GM12878 (cell line): ENCODE measurements around the gene MN1. TPM values are rescaled to one million over a fixed set of nuclear protein-coding genes. Genes with fewer than 3 reads are reported as not detected.

Source experiments
- ATAC-seq: fragments of 200-7000 bp; cut with Tn5 transposase; 3 replicates; pipeline ENCODE4 v1.9.1; 2020; ENCODE audit warnings: mild to moderate bottlenecking, moderate library complexity
- BruUV-seq: library from RNA; stranded (reverse); fragments of 400-500 nt; replicated peaks from 2 replicates; lab custom pipeline; 2021; lab: Mats Ljungman, UMichigan
- CTCF ChIA-PET: fragments of 300-600 bp; sonication (Branson Sonifier 250); formaldehyde crosslinking; extraction: SDS; loops from one replicate; lab custom pipeline; 2021; ENCODE audit warnings: inconsistent platforms; lab: Yijun Ruan, JAX
- POLR2A ChIA-PET: fragments of 350-600 bp; formaldehyde crosslinking; extraction: SDS; loops from one replicate; lab custom pipeline; 2021; ENCODE audit warnings: inconsistent platforms; lab: Charles Lee
- RAD21 ChIA-PET: fragments of 300-600 bp; sonication (Branson Sonifier 250); formaldehyde crosslinking; loops from one replicate; lab custom pipeline; 2023; ENCODE audit warnings: antibody characterized with exemption; ENCODE audit not compliant: unreplicated experiment; lab: Charles Lee
- SMC1A ChIA-PET: fragments of 300-600 bp; sonication (Branson Sonifier 250); formaldehyde crosslinking; loops from one replicate; lab custom pipeline; 2023; ENCODE audit not compliant: unreplicated experiment, uncharacterized antibody; lab: Charles Lee
- DNase-seq: peaks from one replicate; pipeline ENCODE4 v3.0.0-alpha.2; 2011; ENCODE audit warnings: low read depth, low spot score
- FAIRE-seq: peaks from 3 replicates; lab custom pipeline; 2011; peaks lifted over from hg19 to GRCh38; lab: Jason Lieb, UNC
- H2AFZ ChIP-seq: 2 replicates; pipeline ENCODE4 v1.6.0; 2011; ENCODE audit warnings: low read depth, low read length, control low read depth; ENCODE audit not compliant: control insufficient read depth
- H3K27ac ChIP-seq: 2 replicates; pipeline ENCODE4 v1.5.1; 2011; ENCODE audit warnings: control low read depth; ENCODE audit not compliant: control insufficient read depth, insufficient read depth
- H3K27me3 ChIP-seq, 2 experiments: replicated peaks in 1 of 2; 2 replicates each; pipeline versions ENCODE4 v1.6.0 to v1.6.1; 2011; ENCODE audit warnings: low read length in 1 of 2; ENCODE audit not compliant: control insufficient read depth in 2 of 2, insufficient read depth in 2 of 2
- H3K36me3 ChIP-seq, 2 experiments: 2 replicates each; pipeline ENCODE4 v1.5.1; 2011; ENCODE audit warnings: low read length in 1 of 2; ENCODE audit not compliant: control insufficient read depth in 2 of 2, insufficient read depth in 2 of 2
- H3K4me1 ChIP-seq: 2 replicates; pipeline ENCODE4 v1.6.1; 2011; ENCODE audit warnings: mild to moderate bottlenecking, low read length, moderate library complexity, mixed read lengths; ENCODE audit not compliant: control insufficient read depth, insufficient read depth
- H3K4me2 ChIP-seq: 2 replicates; pipeline ENCODE4 v1.6.0; 2011; ENCODE audit warnings: control low read depth; ENCODE audit not compliant: control insufficient read depth, insufficient read depth
- H3K4me3 ChIP-seq: fragments of 200-600 bp; sonication (generic); 2 replicates; pipeline ENCODE4 v1.5.1; 2016
- H3K79me2 ChIP-seq: 2 replicates; pipeline ENCODE4 v1.6.0; 2011; ENCODE audit warnings: low read length; ENCODE audit not compliant: control insufficient read depth, insufficient read depth
- H3K9ac ChIP-seq: 2 replicates; pipeline ENCODE4 v1.8.0; 2011; ENCODE audit warnings: low read length, control low read depth, mixed read lengths; ENCODE audit not compliant: control insufficient read depth, insufficient read depth
- H3K9me3 ChIP-seq: replicated peaks from 3 replicates; pipeline ENCODE4 v1.5.1; 2011; ENCODE audit warnings: mild to moderate bottlenecking, low read length; ENCODE audit not compliant: control insufficient read depth, insufficient read depth
- H4K20me1 ChIP-seq: 2 replicates; pipeline ENCODE4 v1.6.0; 2011; ENCODE audit not compliant: control insufficient read depth, insufficient read depth
- ATF3 ChIP-seq: IDR thresholded peaks from 2 replicates; pipeline ENCODE4 v1.6.1; 2011; ENCODE audit warnings: low read depth, mild to moderate bottlenecking, low read length, moderate library complexity, borderline replicate concordance; ENCODE audit errors: extremely low read depth
- CEBPB ChIP-seq, 2 experiments: fragments of 150-350 bp in 1 of 2; IDR thresholded peaks; 2 replicates each; pipeline ENCODE4 v1.6.1; 2012 to 2014; ENCODE audit warnings: low read depth in 2 of 2, low read length in 2 of 2, borderline replicate concordance in 1 of 2, inconsistent platforms in 1 of 2
- ELK1 ChIP-seq: IDR thresholded peaks from 2 replicates; pipeline ENCODE4 v1.6.1; 2012; ENCODE audit warnings: low read depth, low read length, improper control_type of control experiment
- GATAD2B ChIP-seq: fragments of 450-650 bp; conservative IDR thresholded peaks from 2 replicates; pipeline ENCODE4 v1.6.1; 2017; ENCODE audit warnings: low read depth, mild to moderate bottlenecking, moderate library complexity
- HDGF ChIP-seq: fragments of 450-650 bp; IDR thresholded peaks from 2 replicates; pipeline ENCODE4 v1.6.1; 2016; ENCODE audit warnings: antibody characterized with exemption
- MTA2 ChIP-seq: fragments of 450-650 bp; IDR thresholded peaks from 2 replicates; pipeline ENCODE4 v1.6.1; 2016; ENCODE audit warnings: low read depth, mild to moderate bottlenecking, moderate library complexity
- MXI1 ChIP-seq: fragments of 150-350 bp; IDR thresholded peaks from 2 replicates; pipeline ENCODE4 v1.6.1; 2011; ENCODE audit warnings: low read depth, mild to moderate bottlenecking, inconsistent platforms, low read length, improper control_type of control experiment
- POLR2AphosphoS2 ChIP-seq: IDR thresholded peaks from 2 replicates; pipeline ENCODE4 v1.6.1; 2011; ENCODE audit warnings: low read depth, mild to moderate bottlenecking, low read length, improper control_type of control experiment, moderate library complexity
- PRDM15 ChIP-seq: fragments of 450-650 bp; formaldehyde crosslinking; IDR thresholded peaks from 2 replicates; pipeline ENCODE4 v1.4.0; 2020; ENCODE audit warnings: mild to moderate bottlenecking, moderate library complexity
- REST ChIP-seq: IDR thresholded peaks from 2 replicates; pipeline ENCODE4 v1.6.1; 2012; ENCODE audit warnings: mild to moderate bottlenecking, low read depth, low read length
- SMAD1 ChIP-seq: fragments of 450-650 bp; IDR thresholded peaks from 2 replicates; pipeline ENCODE4 v1.6.1; 2018; ENCODE audit warnings: mild to moderate bottlenecking, low read depth; ENCODE audit not compliant: partially characterized antibody
- TARDBP ChIP-seq: IDR thresholded peaks from 2 replicates; pipeline ENCODE4 v1.6.1; 2016; ENCODE audit warnings: borderline replicate concordance
- TCF12 ChIP-seq: IDR thresholded peaks from 2 replicates; pipeline ENCODE4 v1.6.1; 2011; ENCODE audit warnings: low read depth, mild to moderate bottlenecking, low read length
- TCF3 ChIP-seq: IDR thresholded peaks from 2 replicates; pipeline ENCODE4 v1.6.1; 2012; ENCODE audit warnings: low read depth, mild to moderate bottlenecking, low read length, borderline replicate concordance; ENCODE audit not compliant: insufficient read depth
- YY1 ChIP-seq: IDR thresholded peaks from 2 replicates; pipeline ENCODE4 v1.6.1; 2011; ENCODE audit warnings: low read depth, mild to moderate bottlenecking, low read length
- ZNF207 ChIP-seq: fragments of 450-650 bp; IDR thresholded peaks from 2 replicates; pipeline ENCODE4 v1.6.1; 2014; ENCODE audit warnings: antibody characterized with exemption, mild to moderate bottlenecking, borderline replicate concordance
- ZNF217 ChIP-seq: fragments of 450-650 bp; IDR thresholded peaks from 2 replicates; pipeline ENCODE4 v1.6.1; 2017; ENCODE audit warnings: antibody characterized with exemption, mild to moderate bottlenecking
- WGBS: methylation state at CpG from one replicate; pipeline ENCODE4 v1.1.6; 2016; ENCODE audit warnings: low lambda C conversion rate; ENCODE audit not compliant: insufficient replicate concordance, insufficient coverage; ENCODE audit errors: missing lambda C conversion rate; 5-methylcytosine and 5-hydroxymethylcytosine counted together
- in situ Hi-C: fragments of 300-500 bp; cut with MboI; formaldehyde crosslinking; loops from 9 replicates; pipeline ENCODE4 v1.14.3; 2018; ENCODE audit warnings: mixed read lengths
- intact Hi-C: fragments of 100-400 bp; cut with micrococcal nuclease; formaldehyde crosslinking; loops from one replicate; pipeline ENCODE4 v1.14.2; 2022; ENCODE audit not compliant: unreplicated experiment
- polyA plus RNA-seq, 11 experiments: library from polyadenylated mRNA; depleted of rRNA in 4 of 11; unstranded in 6 of 11; stranded (reverse) in 5 of 11; fragments of >200 nt; fragmentation: Nextera tagmentation in 4 of 11; fragmentation: Illumina TruSeq in 1 of 11; extraction: Ambion mirVana in 4 of 11; extraction: Trizol in 1 of 11; gene quantifications; 1 replicate in 1 of 11; 2 replicates in 10 of 11; pipeline versions ENCODE4 v1.2.1 to v1.2.3, GENCODE V29; 2011 to 2016; ENCODE audit warnings: inconsistent platforms in 2 of 11, missing spikeins in 2 of 11, low read depth in 1 of 11
- total RNA-seq, 4 experiments: library from RNA; depleted of rRNA in 3 of 4; stranded (reverse); fragments of >200 nt in 3 of 4; fragmentation: Illumina TruSeq in 1 of 4; extraction: Trizol in 1 of 4; gene quantifications; 2 replicates each; pipeline versions ENCODE4 v1.2.1 to v1.2.3, GENCODE V29; 2013 to 2021

The MN1 gene
- total and polyA plus RNA-seq, 10 of the 15 experiments (the other 5 are each of a cell fraction or from before 2014, with no cell fraction given): under 0.01 to 0.24 (median 0.03) TPM; not detected in 3

- no peak for FAIRE-seq
- no peaks in the 10 kb centered on the region for H3K27me3 ChIP-seq
- CTCF ChIA-PET: no interaction called here
- no peak for TF ChIP-seq PRDM15
- no peak for TF ChIP-seq REST
- TF ChIP-seq MXI1: no peak
- no peak for TF ChIP-seq TCF3
- TF ChIP-seq ATF3: no peak
- no peak for TF ChIP-seq GATAD2B
- TF ChIP-seq POLR2AphosphoS2: no peak
- TF ChIP-seq ELK1: no peak
- TF ChIP-seq ZNF207: no peak
- TF ChIP-seq MTA2: no peak
- no peak for TF ChIP-seq TARDBP
- TF ChIP-seq SMAD1: no peak
- no peak for TF ChIP-seq ZNF217
- no peak for TF ChIP-seq TCF12
- no peak for TF ChIP-seq CEBPB (IDR thresholded peaks at IDR 0.05; ENCODE audit: borderline replicate concordance in 1 of 2, low read depth in 2 of 2, low read length in 2 of 2)
- no peak for TF ChIP-seq HDGF
- TF ChIP-seq YY1: no peak
Measured at GRCh38 chr22:27833803-27834202, 32.2 kb upstream of the MN1 start.

More at GRCh38 chr22:27833803-27834202, 32.2 kb upstream of the MN1 start:
- intact Hi-C loops (no loop called here), in situ Hi-C loops (no loop called here)
- WGBS: 62% methylated on average over 2 of the region's 2 CpGs
- Histone ChIP-seq H3K9me3 (no peaks in the 10 kb centered on the region), H3K79me2 (no peaks in the 10 kb centered on the region), H4K20me1 (no peaks in the 10 kb centered on the region), H3K4me1 (no peaks in the 10 kb centered on the region), H3K27ac (no peak overlapping the region), H3K4me3 (no peak overlapping the region), H3K36me3 (no peaks in the 10 kb centered on the region), H2AFZ (no peak overlapping the region), H3K4me2 (no peak overlapping the region), H3K9ac (no peak overlapping the region)
- BruUV-seq: no TSS peak
- ChIA-PET SMC1A (interaction anchor here (0.8 kb wide), 1 partner anchor 395 kb away, joined by 3 read pairs; no protein-coding TSS in a partner anchor), POLR2A (no interaction called here), RAD21 (no interaction called here)
- DNase-seq (no peak), ATAC-seq (no peak)
